ENCODE data around the gene HERC4. TPM values are rescaled to one million over a fixed set of nuclear protein-coding genes. Genes with fewer than 3 reads are reported as not detected.

The HERC4 gene
- total and polyA plus RNA-seq, 7 donors = 8.8 to 29.4 (median 18.0) TPM

DNA sequence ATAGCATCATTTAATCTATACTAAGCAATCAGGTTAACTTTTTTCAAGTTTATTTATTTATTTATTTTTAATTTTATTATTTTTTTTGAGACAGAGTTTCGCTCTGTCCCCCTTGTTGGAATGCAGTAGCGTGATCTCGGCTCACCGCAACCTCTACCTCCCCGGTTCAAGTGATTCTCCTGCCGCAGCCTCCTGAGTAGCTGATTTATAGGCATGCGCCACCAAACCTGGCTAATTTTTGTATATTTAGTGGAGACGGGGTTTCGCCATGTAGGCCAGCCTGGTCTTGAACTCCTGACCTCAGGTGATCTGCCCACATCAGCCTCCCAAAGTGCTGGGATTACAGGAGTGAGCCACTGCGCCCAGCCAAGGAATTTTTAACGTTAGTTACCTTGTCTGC is 33.6 kb upstream of the HERC4 start:
- WGBS, 3 donors = 37 to 52% (median 38%) methylated on average over 11 of the region's 11 CpGs
- Histone ChIP-seq H3K4me3 (peak overlapping the region; percentile 75), H3K27ac (peak overlapping the region; percentile 85), H3K9me3 (no peaks in the 10 kb centered on the region), H3K27me3 (ENCODE audit: insufficient read depth in 3 of 3, low read length in 2 of 3) (no peaks in the 10 kb centered on the region), H3K4me1 (peaks cover 18% of the 10 kb centered on the region), H3K36me3 (ENCODE audit: insufficient read depth in 1 of 2, low read depth in 1 of 2) (peaks cover 0 to 17% of the 10 kb centered on the region in 2 donors)
- intact Hi-C loops (cut with DNase I) = no loop called here
- DNase-seq = no peak
- peak in 2 of 4 donors; percentile 3 to 15 for ATAC-seq
- TF ChIP-seq, protein P1, sequence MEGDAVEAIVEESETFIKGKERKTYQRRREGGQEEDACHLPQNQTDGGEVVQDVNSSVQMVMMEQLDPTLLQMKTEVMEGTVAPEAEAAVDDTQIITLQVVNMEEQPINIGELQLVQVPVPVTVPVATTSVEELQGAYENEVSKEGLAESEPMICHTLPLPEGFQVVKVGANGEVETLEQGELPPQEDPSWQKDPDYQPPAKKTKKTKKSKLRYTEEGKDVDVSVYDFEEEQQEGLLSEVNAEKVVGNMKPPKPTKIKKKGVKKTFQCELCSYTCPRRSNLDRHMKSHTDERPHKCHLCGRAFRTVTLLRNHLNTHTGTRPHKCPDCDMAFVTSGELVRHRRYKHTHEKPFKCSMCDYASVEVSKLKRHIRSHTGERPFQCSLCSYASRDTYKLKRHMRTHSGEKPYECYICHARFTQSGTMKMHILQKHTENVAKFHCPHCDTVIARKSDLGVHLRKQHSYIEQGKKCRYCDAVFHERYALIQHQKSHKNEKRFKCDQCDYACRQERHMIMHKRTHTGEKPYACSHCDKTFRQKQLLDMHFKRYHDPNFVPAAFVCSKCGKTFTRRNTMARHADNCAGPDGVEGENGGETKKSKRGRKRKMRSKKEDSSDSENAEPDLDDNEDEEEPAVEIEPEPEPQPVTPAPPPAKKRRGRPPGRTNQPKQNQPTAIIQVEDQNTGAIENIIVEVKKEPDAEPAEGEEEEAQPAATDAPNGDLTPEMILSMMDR (IDR thresholded peaks at IDR 0.05) = no peak

DNA sequence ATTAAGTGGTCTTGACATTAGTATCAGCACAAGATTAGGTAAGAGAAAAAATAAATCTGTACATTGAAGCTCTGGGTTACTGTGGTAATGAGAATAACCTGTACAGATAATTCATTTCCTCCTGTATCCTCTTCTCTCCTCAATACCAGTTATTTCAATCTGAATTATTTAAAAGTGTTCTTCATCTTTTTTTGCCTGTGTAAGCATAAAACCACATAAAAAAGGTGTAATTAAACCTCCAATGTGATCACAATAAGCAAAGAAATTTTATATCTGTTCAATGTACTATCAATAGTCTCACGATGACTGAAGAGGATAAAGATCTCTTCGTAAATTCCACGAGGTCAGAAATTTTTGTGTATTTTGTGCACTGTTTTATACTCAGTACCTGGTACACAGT is 33.0 kb upstream of the HERC4 start:
- TF ChIP-seq, protein P1 (IDR thresholded peaks at IDR 0.05) = no peak
- ATAC-seq (no peak), DNase-seq (no peak)
- Histone ChIP-seq H3K27me3 (ENCODE audit: insufficient read depth in 3 of 3, low read length in 2 of 3) (no peaks in the 10 kb centered on the region), H3K36me3 (ENCODE audit: insufficient read depth in 1 of 2, low read depth in 1 of 2) (peaks cover 0 to 13% of the 10 kb centered on the region in 2 donors), H3K27ac (peak overlapping the region; percentile 85), H3K4me1 (peaks cover 22% of the 10 kb centered on the region), H3K9me3 (no peaks in the 10 kb centered on the region), H3K4me3 (peak overlapping the region; percentile 75)
- WGBS, 3 donors = 25 to 49% (median 31%) methylated on average over 3 of the region's 3 CpGs
- intact Hi-C loops (cut with DNase I) = no loop called here

DNA sequence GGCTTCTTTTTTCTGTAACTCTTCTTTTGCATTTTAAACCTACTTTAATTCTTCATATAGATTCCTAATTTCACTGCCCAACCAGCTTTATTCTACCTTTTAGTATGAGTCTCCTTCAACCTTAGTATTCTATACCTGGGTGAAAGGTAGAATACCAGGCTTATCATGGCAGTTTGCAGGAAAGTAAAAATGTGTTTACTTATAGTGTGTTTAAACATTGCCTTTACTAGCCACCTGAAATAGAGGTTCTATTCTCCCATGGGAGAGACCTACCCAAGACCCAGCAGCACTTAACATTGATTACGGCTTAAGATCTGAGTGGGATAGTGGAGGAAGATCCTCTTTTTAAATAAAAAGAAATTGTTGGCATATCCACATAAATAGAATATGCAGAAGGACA is 32.6 kb upstream of the HERC4 start:
- H3K27ac ChIP-seq = peak overlapping the region; percentile 85
- peaks cover 26% of the 10 kb centered on the region for H3K4me1 ChIP-seq
- 23 to 77% (median 28%) methylated on average over 1 of the region's 1 CpG for WGBS, 3 donors
- peak overlapping the region; percentile 75 for H3K4me3 ChIP-seq
- no peak for ATAC-seq
- no peaks in the 10 kb centered on the region for H3K27me3 ChIP-seq (ENCODE audit: insufficient read depth in 3 of 3, low read length in 2 of 3)
- intact Hi-C loops (cut with DNase I) = loop anchor here in 1 of 2 donors (2.0 kb wide), 1 partner anchor 19 kb away; no protein-coding TSS in a partner anchor
- H3K9me3 ChIP-seq = no peaks in the 10 kb centered on the region
- TF ChIP-seq, protein P1 (IDR thresholded peaks at IDR 0.05) = no peak
- H3K36me3 ChIP-seq (ENCODE audit: insufficient read depth in 1 of 2, low read depth in 1 of 2) = peaks cover 0 to 9% of the 10 kb centered on the region in 2 donors
- no peak for DNase-seq

DNA sequence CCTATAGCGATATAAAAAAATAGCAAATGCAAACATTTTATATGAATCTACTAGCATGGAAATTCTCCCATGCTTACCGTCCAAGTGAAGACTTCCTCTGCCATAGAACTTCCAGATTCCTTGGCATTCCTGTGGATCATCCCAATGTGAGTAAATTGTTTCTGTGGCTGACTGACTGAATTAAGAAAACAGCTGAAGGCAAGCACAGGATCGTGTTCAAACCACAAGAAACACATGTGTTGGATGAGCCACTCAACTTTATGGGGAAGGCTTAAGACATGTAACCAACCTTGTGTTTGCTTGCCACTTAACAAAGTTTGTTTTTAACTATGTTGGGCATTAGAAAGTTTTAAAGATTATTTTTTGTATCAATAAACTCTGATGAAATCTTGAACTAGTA is 31.6 kb upstream of the HERC4 start:
- TF ChIP-seq, protein P1 (IDR thresholded peaks at IDR 0.05) = no peak
- no peaks in the 10 kb centered on the region for H3K36me3 ChIP-seq (ENCODE audit: insufficient read depth in 1 of 2, low read depth in 1 of 2)
- peaks cover 26% of the 10 kb centered on the region for H3K4me1 ChIP-seq
- H3K9me3 ChIP-seq = no peaks in the 10 kb centered on the region
- H3K4me3 ChIP-seq = peak overlapping the region; percentile 75
- peak overlapping the region; percentile 85 for H3K27ac ChIP-seq
- intact Hi-C loops (cut with DNase I) = loop anchor here in 1 of 2 donors (2.0 kb wide), 1 partner anchor 18 kb away; no protein-coding TSS in a partner anchor
- 21 to 46% (median 27%) methylated on average over 3 of the region's 3 CpGs for WGBS, 3 donors
- DNase-seq (no peak), ATAC-seq (peak; percentile 63 to 72 (median 66))
- no peaks in the 10 kb centered on the region for H3K27me3 ChIP-seq (ENCODE audit: insufficient read depth in 3 of 3, low read length in 2 of 3)

DNA sequence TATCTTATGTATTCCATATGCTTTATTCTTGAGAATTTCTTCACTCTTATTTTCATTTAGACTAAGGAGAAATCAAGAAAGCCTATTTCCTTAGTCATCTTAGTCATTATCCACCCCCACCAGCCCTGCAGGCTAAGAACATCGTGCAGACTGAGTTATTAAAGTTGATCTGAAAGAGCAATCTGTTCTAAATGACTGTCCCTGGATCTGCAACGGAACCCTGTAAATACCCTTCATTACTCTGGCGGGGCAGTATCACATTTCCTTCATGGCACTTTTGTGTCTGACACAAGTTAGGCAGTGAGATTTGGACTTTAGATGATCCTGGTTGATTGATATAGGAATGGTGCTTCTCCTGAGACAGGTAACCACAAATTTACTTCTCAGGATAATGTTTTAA is 30.7 kb upstream of the HERC4 start:
- TF ChIP-seq, protein P1 (IDR thresholded peaks at IDR 0.05) = no peak
- Histone ChIP-seq H3K9me3 (no peaks in the 10 kb centered on the region), H3K4me1 (peaks cover 26% of the 10 kb centered on the region), H3K4me3 (peak overlapping the region; percentile 75), H3K27ac (peak overlapping the region; percentile 85), H3K27me3 (ENCODE audit: insufficient read depth in 3 of 3, low read length in 2 of 3) (no peaks in the 10 kb centered on the region), H3K36me3 (ENCODE audit: insufficient read depth in 1 of 2, low read depth in 1 of 2) (no peaks in the 10 kb centered on the region)
- WGBS, 3 donors = 25 to 30% (median 28%) methylated on average over 3 of the region's 3 CpGs
- intact Hi-C loops (cut with DNase I) = loop anchor here in 1 of 2 donors (2.0 kb wide), 1 partner anchor 17 kb away; no protein-coding TSS in a partner anchor
- ATAC-seq (peak; percentile 63 to 75 (median 73)), DNase-seq (peak in 1 of 2 donors; percentile 60)

All from psoas muscle (tissue), 8 donors.